Spleen (tissue), 7 donors: ENCODE data around the gene SERINC5.

ENCODE experiments used
- CTCF ChIP-seq, 11 experiments: fragments of 200-600 bp in 7 of 11; fragments of 450-650 bp in 4 of 11; sonication (generic) in 4 of 11; IDR thresholded peaks in 8 of 11; conservative IDR thresholded peaks in 3 of 11; 1 replicate in 7 of 11; 2 replicates in 4 of 11; pipeline versions ENCODE4 v1.4.0 to v1.8.0; 2016 to 2021; ENCODE audit warnings: antibody characterized with exemption in 11 of 11, inconsistent platforms in 4 of 11, mild to moderate bottlenecking in 1 of 11
- POLR2AphosphoS5 ChIP-seq, 3 donors: sonication (generic); formaldehyde crosslinking; IDR thresholded peaks; one replicate each; pipeline ENCODE4 v1.5.1; 2017; ENCODE audit warnings: antibody characterized with exemption in 3 of 3
- donor health status: DM: no; HTN: no; CAD: no; lungs with moderate emphysema.
- donor health status: DM: no; HTN: no; CAD: no.
- donor health status: DM: no; HTN: no; CAD: no.

GRCh38 chr5:80237243-80237642, 18.6 kb downstream of the SERINC5 start:
- TF ChIP-seq CTCF (IDR thresholded peaks at IDR 0.05 in 8 of 11, conservative IDR thresholded peaks at IDR 0.05 in 3 of 11), result no peak
- TF ChIP-seq POLR2AphosphoS5 (IDR thresholded peaks at IDR 0.05), result no peak
